Adrenal gland (tissue), 12 donors: ENCODE measurements around the gene UBE2G2. TPM values are rescaled to one million over a fixed set of nuclear protein-coding genes. Genes with fewer than 3 reads are reported as not detected.

ENCODE experiments used
- DNase-seq, 7 donors: peaks; one replicate each; pipeline ENCODE4 v3.0.0-alpha.2; 2019 to 2020
- H3K27ac ChIP-seq, 5 donors: fragments of 200-600 bp; sonication (generic) in 4 of 5; 1 replicate in 3 of 5; 2 replicates in 2 of 5; pipeline versions ENCODE4 v1.5.1 to v1.8.0; 2016 to 2020; ENCODE audit warnings: mild to moderate bottlenecking in 1 of 5
- H3K27me3 ChIP-seq: fragments of 200-600 bp; 2 replicates; pipeline ENCODE4 v1.8.0; 2021
- H3K36me3 ChIP-seq, 2 donors: fragments of 200-600 bp; replicated peaks in 1 of 2; 1 replicate in 1 of 2; 2 replicates in 1 of 2; pipeline versions ENCODE4 v1.5.1 to v1.8.0; 2018 to 2022
- H3K4me1 ChIP-seq, 2 donors: fragments of 200-600 bp; replicated peaks in 1 of 2; 1 replicate in 1 of 2; 2 replicates in 1 of 2; pipeline versions ENCODE4 v1.5.1 to v1.8.0; 2018 to 2021
- H3K4me3 ChIP-seq, 4 donors: fragments of 200-600 bp; sonication (generic) in 3 of 4; one replicate each; pipeline ENCODE4 v1.5.1; 2016 to 2018
- H3K9me3 ChIP-seq, 3 donors: fragments of 200-600 bp; sonication (generic) in 1 of 3; replicated peaks in 1 of 3; 1 replicate in 2 of 3; 2 replicates in 1 of 3; pipeline versions ENCODE4 v1.5.1 to v1.8.0; 2016 to 2021
- CTCF ChIP-seq, 6 experiments: fragments of 450-650 bp in 4 of 6; fragments of 200-600 bp in 2 of 6; sonication (generic) in 1 of 6; IDR thresholded peaks; 1 replicate in 5 of 6; 2 replicates in 1 of 6; pipeline versions ENCODE4 v1.5.1 to v1.8.0; 2016 to 2021; ENCODE audit warnings: antibody characterized with exemption in 6 of 6, mild to moderate bottlenecking in 2 of 6, moderate library complexity in 1 of 6
- POLR2A ChIP-seq, 2 donors: fragments of 450-650 bp; IDR thresholded peaks; one replicate each; pipeline ENCODE4 v1.6.1; 2017; ENCODE audit warnings: antibody characterized with exemption in 2 of 2, mild to moderate bottlenecking in 2 of 2, moderate library complexity in 1 of 2
- WGBS, 4 donors: extraction: QIAGEN DNeasy Blood & Tissue Kit in 2 of 4; methylation state at CpG; one replicate each; pipeline versions ENCODE4 v1.1.5 to v1.1.7; 2013 to 2017; 5-methylcytosine and 5-hydroxymethylcytosine counted together
- intact Hi-C, 2 donors: fragments of 100-400 bp; cut with DNase I; formaldehyde crosslinking; loops; one replicate each; pipeline versions ENCODE4 v1.14.1 to v1.15.0; 2022 to 2023
- polyA plus RNA-seq, 3 donors: library from polyadenylated mRNA; stranded (reverse); fragments of 200-250 nt in 2 of 3; fragments of 350-450 nt in 1 of 3; fragmentation: Illumina TruSeq in 1 of 3; extraction: RNeasy Lipid Tissue Mini Kit (QIAGEN cat#74804) in 1 of 3; gene quantifications; one replicate each; pipeline ENCODE4 v1.2.3, GENCODE V29; 2013 to 2014
- total RNA-seq, 9 donors: library from RNA; depleted of rRNA in 4 of 9; stranded (reverse); fragments of >200 nt in 4 of 9; fragments of 120-200 nt in 1 of 9; fragmentation: NEBNext Ultra II Directional in 1 of 9; extraction: Animal tissue kit (Norgen Biotek cat#: 25700) in 1 of 9; gene quantifications; one replicate each; pipeline versions ENCODE4 v1.1.0 to v1.2.4, GENCODE V29; 2013 to 2023
- donor health status: healthy with polysubstance abuse.
- donor health status: Bipolar disorder and iron deficiency.
- donor health status: DM: yes; HTN: yes; CAD: no.
- donor health status: DM: no; HTN: no; CAD: no.
- donor health status: DM: no; HTN: no; CAD: no.
- donor health status: DM: yes; HTN: yes; CAD: no.

Gene UBE2G2
- total and polyA plus RNA-seq, 12 donors: 44.8 to 99.9 (median 72.6) TPM

- no peak for DNase-seq
Observed at GRCh38 chr21:44784810-44785209, 16.8 kb downstream of the UBE2G2 start.

GRCh38 chr21:44783020-44783696, 18.5 kb downstream of the UBE2G2 start:
- no peak for TF ChIP-seq POLR2A (IDR thresholded peaks at IDR 0.05)
- H3K4me3 ChIP-seq: no peak overlapping the region
- no peak for DNase-seq
- intact Hi-C loops: no loop called here
- 84 to 99% (median 91%) methylated on average over 5 of the region's 5 CpGs for WGBS, 4 donors
- no peak overlapping the region for H3K27ac ChIP-seq
- H3K27me3 ChIP-seq: no peaks in the 10 kb centered on the region
- no peaks in the 10 kb centered on the region for H3K9me3 ChIP-seq
- peaks cover 0 to 7% of the 10 kb centered on the region in 2 donors for H3K4me1 ChIP-seq
- H3K36me3 ChIP-seq: no peaks in the 10 kb centered on the region

More at GRCh38 chr21:44784810-44785209, 16.8 kb downstream of the UBE2G2 start:
- no peaks in the 10 kb centered on the region for H3K4me1 ChIP-seq
- H3K4me3 ChIP-seq: no peak overlapping the region
- no peak overlapping the region for H3K27ac ChIP-seq
- intact Hi-C loops: no loop called here
- no peaks in the 10 kb centered on the region for H3K27me3 ChIP-seq
- no peaks in the 10 kb centered on the region for H3K9me3 ChIP-seq
- WGBS, 4 donors: 96 to 98% (median 97%) methylated on average over 6 of the region's 6 CpGs
- H3K36me3 ChIP-seq: no peaks in the 10 kb centered on the region
- no peak for TF ChIP-seq POLR2A (IDR thresholded peaks at IDR 0.05)
- no peak for TF ChIP-seq CTCF (IDR thresholded peaks at IDR 0.05)

- no peak for TF ChIP-seq CTCF (IDR thresholded peaks at IDR 0.05)
- no peak for TF ChIP-seq POLR2A (IDR thresholded peaks at IDR 0.05)
- DNase-seq: no peak
- H3K27me3 ChIP-seq: no peaks in the 10 kb centered on the region
- no peaks in the 10 kb centered on the region for H3K9me3 ChIP-seq
- peaks cover 0 to 8% of the 10 kb centered on the region in 2 donors for H3K4me1 ChIP-seq
- peaks cover 0 to 12% of the 10 kb centered on the region in 2 donors for H3K36me3 ChIP-seq
- 92 to 95% (median 93%) methylated on average over 16 of the region's 16 CpGs for WGBS, 4 donors
- no peak overlapping the region for H3K27ac ChIP-seq
- intact Hi-C loops: no loop called here
- no peak overlapping the region for H3K4me3 ChIP-seq
Observed at GRCh38 chr21:44780767-44781459, 20.7 kb downstream of the UBE2G2 start.

GRCh38 chr21:44780137-44780502, 21.5 kb downstream of the UBE2G2 start:
- Histone ChIP-seq H3K27me3 (no peaks in the 10 kb centered on the region), H3K36me3 (peaks cover 0 to 14% of the 10 kb centered on the region in 2 donors), H3K4me3 (no peak overlapping the region), H3K9me3 (no peaks in the 10 kb centered on the region), H3K27ac (no peak overlapping the region), H3K4me1 (peaks cover 0 to 8% of the 10 kb centered on the region in 2 donors)
- no peak for TF ChIP-seq CTCF (IDR thresholded peaks at IDR 0.05)
- TF ChIP-seq POLR2A (IDR thresholded peaks at IDR 0.05): no peak
- DNase-seq: no peak
- 85 to 90% (median 88%) methylated on average over 7 of the region's 7 CpGs for WGBS, 4 donors
- intact Hi-C loops: no loop called here
